ENCODE results near the gene LHCGR.
"Not testable (repeated sequence)": the region's sequence is repeated elsewhere in the genome, so short reads cannot be mapped to it uniquely, and the experiment has no call there.

DNA sequence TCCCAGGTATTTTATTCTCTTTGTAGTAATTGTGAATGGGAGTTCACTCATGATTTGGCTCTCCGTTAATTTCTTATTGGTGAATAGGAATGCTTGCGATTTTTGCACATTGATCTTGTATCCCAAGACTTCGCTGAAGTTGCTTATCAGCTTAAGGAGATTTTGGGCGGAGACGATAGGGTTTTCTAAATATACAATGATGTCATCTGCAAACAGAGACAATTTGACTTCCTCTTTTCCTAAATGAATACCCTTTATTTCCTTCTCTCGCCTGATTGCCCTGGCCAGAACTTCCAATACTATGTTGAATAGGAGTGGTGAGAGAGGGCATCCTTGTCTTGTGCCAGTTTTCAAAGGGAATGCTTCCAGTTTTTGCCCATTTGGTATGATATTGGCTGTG, 51.9 kb downstream of the LHCGR start:
- not testable (repeated sequence) for TF ChIP-seq CTCF (IDR thresholded peaks at IDR 0.05; ENCODE audit: low read depth, low read length); POLR2A (IDR thresholded peaks at IDR 0.05; ENCODE audit: extremely low read depth, insufficient read length); MYC (IDR thresholded peaks at IDR 0.05; ENCODE audit: low read depth, low read length)
- TF ChIP-seq, protein P1, sequence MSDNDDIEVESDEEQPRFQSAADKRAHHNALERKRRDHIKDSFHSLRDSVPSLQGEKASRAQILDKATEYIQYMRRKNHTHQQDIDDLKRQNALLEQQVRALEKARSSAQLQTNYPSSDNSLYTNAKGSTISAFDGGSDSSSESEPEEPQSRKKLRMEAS (IDR thresholded peaks at IDR 0.05; ENCODE audit: low read depth, low read length) = not testable (repeated sequence)

All from NB4 (cell line).